ENCODE results near the gene RALGAPB.

DNA sequence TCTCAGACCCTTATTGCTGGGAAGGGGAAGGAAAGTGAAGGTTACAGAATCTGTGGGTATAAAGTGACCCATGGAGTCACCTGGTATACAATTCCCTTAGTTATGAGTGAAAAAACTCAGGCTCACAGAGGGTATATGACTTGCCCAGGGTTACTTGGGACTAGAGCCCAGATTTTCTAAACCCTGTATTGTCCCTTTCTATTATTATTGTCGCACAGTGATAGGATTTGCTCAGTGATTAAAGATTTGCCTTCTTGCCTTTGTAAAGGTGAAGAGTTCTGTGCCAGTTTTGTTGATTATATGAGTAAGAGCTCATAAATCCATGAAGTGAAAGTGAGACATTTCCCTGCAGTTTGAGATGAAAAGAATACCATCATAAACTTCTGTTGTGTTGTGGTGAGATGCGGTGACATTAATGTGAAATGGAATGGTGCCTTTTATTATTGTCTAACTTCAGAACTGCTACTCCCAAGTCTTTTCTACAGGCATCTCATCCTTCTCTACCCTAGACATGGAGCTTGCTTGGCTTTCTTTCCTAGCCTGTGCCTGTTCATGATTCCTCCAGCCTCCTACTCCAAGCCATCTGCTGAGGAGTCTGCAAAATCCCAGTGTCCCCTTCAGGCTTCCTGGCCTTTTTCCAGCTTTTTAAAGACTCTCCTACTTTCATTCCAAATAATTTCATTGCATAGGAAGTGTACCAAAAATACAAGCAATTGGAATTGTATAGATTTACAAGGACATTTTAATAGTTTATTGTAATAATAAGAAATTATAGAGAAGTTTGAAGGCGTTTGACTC is 74.8 kb downstream of the RALGAPB start:
- TF ChIP-seq, protein P1, sequence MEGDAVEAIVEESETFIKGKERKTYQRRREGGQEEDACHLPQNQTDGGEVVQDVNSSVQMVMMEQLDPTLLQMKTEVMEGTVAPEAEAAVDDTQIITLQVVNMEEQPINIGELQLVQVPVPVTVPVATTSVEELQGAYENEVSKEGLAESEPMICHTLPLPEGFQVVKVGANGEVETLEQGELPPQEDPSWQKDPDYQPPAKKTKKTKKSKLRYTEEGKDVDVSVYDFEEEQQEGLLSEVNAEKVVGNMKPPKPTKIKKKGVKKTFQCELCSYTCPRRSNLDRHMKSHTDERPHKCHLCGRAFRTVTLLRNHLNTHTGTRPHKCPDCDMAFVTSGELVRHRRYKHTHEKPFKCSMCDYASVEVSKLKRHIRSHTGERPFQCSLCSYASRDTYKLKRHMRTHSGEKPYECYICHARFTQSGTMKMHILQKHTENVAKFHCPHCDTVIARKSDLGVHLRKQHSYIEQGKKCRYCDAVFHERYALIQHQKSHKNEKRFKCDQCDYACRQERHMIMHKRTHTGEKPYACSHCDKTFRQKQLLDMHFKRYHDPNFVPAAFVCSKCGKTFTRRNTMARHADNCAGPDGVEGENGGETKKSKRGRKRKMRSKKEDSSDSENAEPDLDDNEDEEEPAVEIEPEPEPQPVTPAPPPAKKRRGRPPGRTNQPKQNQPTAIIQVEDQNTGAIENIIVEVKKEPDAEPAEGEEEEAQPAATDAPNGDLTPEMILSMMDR (IDR thresholded peaks at IDR 0.05): no peak
- no peak for TF ChIP-seq POLR2A (IDR thresholded peaks at IDR 0.05)

All from body of pancreas (tissue), 4 donors.